RPMI7951 (cell line): Measurements from ENCODE around the gene ADSS2. TPM values are rescaled to one million over a fixed set of nuclear protein-coding genes. Genes with fewer than 3 reads are reported as not detected.
"Not testable (repeated sequence)": the region's sequence is repeated elsewhere in the genome, so short reads cannot be mapped to it uniquely, and the experiment has no call there.

Experiments
- DNase-seq: peaks from one replicate; pipeline ENCODE4 v3.0.0-alpha.2; 2012; ENCODE audit warnings: low read depth
- total RNA-seq: library from RNA; depleted of rRNA; stranded (reverse); fragments of >200 nt; shearing (Covaris generic); gene quantifications from 2 replicates; pipeline ENCODE4 v1.2.3, GENCODE V29; 2014

ADSS2 gene
- total RNA-seq, 1 experiment from 2014 or later: 40.6 TPM

- DNase-seq: no peak
Measured at GRCh38 chr1:244395965-244396364, 55.7 kb downstream of the ADSS2 start.

GRCh38 chr1:244394826-244395765 is 56.6 kb downstream of the ADSS2 start:
- no peak for DNase-seq

- no peak for DNase-seq
Measured at GRCh38 chr1:244394346-244394745, 57.4 kb downstream of the ADSS2 start.

GRCh38 chr1:244393604-244394176 is 58.0 kb downstream of the ADSS2 start:
- DNase-seq: no peak

GRCh38 chr1:244391761-244392160 is 59.9 kb downstream of the ADSS2 start:
- peak; percentile 19 for DNase-seq

- peak; percentile 24 for DNase-seq
Measured at GRCh38 chr1:244388961-244389360, 62.7 kb downstream of the ADSS2 start.

GRCh38 chr1:244387415-244387814 is 64.3 kb downstream of the ADSS2 start:
- no peak for DNase-seq

- no peak for DNase-seq
Measured at GRCh38 chr1:244386595-244386994, 65.1 kb downstream of the ADSS2 start.

- DNase-seq: no peak
Measured at GRCh38 chr1:244384066-244384465, 67.6 kb downstream of the ADSS2 start.

- no peak for DNase-seq
Measured at GRCh38 chr1:244383278-244383884, 68.3 kb downstream of the ADSS2 start.

- DNase-seq: peak; percentile 67
Measured at GRCh38 chr1:244381878-244382565, 69.7 kb downstream of the ADSS2 start.

GRCh38 chr1:244376126-244376525 is 75.6 kb downstream of the ADSS2 start:
- no peak for DNase-seq

GRCh38 chr1:244375051-244375450 is 76.7 kb downstream of the ADSS2 start:
- no peak for DNase-seq

GRCh38 chr1:244374484-244374883 is 77.2 kb downstream of the ADSS2 start:
- DNase-seq: not testable (repeated sequence)

GRCh38 chr1:244371242-244372141 is 80.2 kb downstream of the ADSS2 start:
- DNase-seq: no peak

GRCh38 chr1:244370060-244370637 is 81.6 kb downstream of the ADSS2 start:
- DNase-seq: no peak

- DNase-seq: no peak
Measured at GRCh38 chr1:244369256-244370057, 82.3 kb downstream of the ADSS2 start.

GRCh38 chr1:244368279-244368678 is 83.4 kb downstream of the ADSS2 start:
- no peak for DNase-seq

- DNase-seq: no peak
Measured at GRCh38 chr1:244367399-244368114, 84.2 kb downstream of the ADSS2 start.
